NCI-H2171 treated with DMSO at 0.1 percent for 48 hours (cell line): ENCODE measurements around the gene FAM186B.

Experiments used
- DNase-seq: peaks from one replicate; lab custom pipeline; 2025; lab: John Stamatoyannopoulos, UW

The FAM186B gene

DNA sequence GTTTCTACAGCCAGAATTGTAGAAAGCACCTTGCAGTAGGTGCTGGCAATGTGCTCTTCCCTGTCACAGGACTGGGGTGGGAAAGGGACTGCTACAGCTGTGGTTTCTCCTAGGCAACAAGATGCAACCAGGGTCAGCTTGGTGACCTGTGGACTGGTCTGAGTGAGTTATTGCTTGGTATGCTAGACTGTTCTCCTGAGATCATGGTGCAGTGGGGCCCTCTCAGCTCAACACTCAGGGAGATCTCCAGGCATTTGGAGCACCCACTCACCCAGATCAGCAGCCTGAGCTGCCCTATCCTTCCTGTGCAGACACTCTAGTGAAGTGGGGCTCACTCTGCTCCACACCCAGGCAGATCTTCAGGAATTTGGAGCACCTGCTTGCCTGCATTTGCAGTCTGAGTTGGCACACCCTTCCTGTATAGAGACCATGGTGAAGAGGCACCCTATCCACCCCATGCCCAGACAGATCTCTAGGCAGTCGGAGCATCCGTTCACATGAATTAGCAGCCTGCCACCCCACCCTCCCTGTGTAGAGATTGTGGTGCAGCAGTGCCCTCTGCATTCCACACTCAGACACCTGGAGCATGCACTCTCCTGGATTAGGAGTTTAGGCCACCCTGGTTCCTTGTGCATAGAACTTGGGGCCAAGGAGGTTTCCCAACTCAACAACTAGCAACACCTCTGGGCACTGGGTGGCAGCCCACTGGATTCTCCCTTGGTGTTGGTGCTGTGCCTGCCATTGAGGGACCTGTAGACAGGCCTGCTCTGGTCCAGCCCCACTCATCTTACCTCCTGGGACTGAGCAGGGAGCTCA lies 3.8 kb upstream of the FAM186B start:
- no peak for DNase-seq

DNA sequence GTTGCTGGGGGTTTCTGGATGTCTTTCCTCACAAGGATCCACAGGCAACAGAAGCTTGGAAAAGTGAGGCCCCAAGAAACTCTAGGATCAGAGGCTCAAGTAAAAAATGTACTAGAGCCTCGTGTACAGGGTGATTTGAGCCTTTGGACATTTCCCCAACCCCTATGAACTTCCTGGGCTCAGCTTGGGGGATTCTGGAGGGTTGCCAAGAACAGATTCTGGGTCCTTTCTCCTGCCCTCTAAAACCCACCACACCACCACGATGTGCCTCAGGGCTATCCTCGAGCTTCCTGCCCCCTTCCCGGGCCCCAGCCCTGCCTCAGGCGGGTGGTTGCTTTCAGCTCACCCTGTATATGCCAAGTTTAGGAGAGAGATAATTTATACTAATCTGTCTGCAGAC lies 583 bp downstream of the FAM186B start:
- no peak for DNase-seq

DNA sequence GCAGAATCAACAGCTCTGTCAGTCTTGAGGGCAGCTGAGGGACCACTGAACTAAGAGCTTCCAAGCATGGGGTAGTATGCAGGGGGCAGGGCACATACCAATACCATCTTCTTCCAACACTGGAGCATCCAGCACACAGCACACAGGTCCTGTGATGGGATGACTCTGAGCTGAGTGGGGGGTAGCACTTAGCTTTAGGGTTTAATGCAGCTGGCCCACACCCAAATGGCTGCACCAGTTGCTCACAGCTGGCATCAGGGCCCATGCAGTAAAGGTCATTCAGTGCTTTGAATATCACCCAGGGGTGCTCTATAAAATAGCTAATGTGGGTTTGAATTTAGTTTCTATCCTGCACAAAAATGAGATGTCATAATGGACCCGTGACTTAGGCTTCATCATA lies 1.7 kb downstream of the FAM186B start:
- no peak for DNase-seq

DNA sequence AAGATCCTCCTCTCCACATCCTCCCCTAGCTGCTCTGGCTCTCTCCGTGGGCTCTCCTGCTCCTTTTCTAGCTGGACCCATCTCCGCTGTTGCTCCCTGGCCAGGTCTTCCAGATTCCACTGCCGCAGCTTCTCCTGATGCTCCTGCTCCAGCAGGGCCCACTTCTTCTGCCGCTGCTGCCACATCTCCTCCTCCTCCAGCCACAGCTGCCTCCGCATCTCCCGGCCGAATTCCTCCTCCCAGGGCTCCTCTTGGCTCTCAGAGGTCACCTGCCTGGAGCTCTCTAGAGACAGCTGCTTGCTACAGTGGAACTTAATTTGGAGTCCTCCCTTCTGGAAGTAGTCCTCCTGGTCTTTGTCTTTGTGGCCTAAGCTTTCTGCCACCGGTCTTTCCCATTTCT lies 5.5 kb downstream of the FAM186B start:
- DNase-seq, result no peak

DNA sequence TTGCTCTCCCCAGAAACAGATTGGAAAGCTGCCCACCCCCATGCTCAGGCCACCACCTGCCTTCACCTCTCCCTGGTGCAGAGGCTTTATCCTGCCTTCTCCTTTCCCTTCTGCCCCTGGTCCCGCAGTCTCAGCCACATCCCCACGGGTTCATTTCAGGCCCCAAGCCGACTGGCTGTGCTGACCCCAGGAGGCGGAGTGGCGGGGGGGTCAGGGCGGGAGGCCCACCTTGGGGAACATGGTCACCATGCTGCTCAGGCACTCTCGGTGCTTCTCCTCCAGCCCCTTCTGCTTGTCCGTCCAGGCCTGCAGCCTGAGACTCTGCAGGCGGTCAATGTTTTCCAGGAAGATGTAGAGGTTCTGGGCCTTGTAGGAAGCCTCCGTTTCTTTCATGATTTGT lies 6.9 kb downstream of the FAM186B start:
- no peak for DNase-seq

DNA sequence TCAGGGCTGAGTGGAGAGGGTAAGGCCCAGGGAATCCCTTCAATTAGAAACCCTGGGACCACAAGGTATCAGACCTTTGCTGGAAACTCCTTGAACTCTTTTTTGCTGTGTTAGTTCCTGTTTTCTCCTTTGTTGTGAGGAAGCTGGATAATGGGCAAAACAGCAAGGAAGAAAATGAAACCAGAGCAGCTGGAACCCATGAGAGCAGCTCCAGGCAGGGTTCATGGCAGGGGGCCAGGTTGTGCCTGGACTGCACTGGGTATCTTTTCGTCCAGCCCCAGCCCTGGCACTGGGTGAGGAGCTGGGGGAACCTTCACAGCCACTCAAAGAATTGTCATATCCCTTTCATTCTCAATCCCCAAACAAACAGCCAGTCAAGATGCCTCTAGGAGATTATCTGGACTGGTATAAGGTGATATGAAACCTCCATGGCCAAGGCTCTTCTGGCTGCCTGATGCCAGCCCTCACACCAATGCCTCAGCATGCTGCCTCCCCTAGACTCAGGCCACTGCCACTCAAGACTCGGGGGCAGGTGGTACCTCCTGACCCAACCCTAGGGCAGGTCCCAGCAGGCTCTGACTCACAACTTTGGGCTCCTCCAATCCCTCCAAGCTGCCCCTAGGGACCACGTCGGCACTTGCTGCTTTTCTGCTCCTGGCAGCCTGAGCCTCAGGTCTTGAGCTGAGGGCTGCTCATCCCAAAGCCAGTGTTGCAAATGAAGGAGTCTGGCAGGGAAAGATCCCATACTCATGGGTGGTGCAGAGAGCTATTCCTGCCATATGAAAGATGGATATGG lies 16.5 kb downstream of the FAM186B start:
- peak; percentile 61 for DNase-seq

DNA sequence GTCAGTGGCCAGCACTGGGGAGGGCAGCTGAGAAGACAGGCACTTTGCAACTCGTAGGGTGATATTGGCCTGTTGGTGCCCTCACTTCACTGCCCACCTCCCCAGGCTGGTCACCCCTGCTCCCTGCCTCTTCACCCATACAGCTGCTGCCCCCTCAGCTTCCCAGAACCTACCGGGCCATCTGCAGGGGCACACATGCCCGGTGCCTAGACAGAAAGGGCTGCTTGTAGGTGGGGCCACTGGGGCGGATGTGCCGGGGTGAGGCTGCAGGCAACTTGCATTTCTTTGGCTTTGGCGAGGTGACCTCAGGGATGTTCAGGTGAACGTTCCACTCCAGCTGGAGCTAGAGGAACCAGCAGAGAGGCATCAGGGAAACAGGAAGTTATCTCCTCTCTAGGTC lies 17.2 kb downstream of the FAM186B start:
- no peak for DNase-seq

DNA sequence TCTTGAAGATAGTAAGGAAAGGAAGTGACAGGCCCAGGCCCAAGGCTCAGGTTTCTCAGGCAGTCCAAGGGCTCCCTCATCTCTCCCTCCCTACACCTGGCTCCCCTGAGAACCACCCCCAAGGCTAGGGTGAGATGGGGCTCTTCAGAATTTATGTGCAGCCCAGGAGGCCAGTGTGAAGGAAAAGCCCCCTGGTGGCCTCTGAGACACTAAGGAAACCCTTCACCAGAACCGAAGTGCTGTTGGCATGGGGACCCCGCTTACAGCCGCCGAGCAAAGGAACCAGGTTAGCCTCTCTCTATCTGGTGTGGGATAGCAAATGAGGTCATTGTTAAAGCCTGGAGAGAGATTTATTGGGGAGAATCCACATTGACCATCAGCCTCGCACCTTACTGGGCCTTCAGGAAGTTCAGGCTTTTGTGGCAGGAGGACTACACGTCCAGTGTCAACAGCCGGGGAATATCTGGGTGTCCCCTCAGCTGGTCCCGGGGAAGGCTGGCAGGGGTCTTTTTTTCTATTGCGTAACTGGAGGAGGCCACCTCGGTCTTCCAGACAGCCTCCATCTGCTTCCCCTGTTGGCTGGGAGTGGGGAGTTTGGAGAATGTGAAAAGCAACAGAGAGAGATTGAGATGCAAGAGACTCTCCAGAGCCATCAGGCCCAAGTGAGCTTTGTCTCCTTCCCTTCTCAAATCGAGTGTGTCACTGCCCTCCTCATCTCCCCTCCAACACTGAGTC lies 18.1 kb downstream of the FAM186B start:
- no peak for DNase-seq

DNA sequence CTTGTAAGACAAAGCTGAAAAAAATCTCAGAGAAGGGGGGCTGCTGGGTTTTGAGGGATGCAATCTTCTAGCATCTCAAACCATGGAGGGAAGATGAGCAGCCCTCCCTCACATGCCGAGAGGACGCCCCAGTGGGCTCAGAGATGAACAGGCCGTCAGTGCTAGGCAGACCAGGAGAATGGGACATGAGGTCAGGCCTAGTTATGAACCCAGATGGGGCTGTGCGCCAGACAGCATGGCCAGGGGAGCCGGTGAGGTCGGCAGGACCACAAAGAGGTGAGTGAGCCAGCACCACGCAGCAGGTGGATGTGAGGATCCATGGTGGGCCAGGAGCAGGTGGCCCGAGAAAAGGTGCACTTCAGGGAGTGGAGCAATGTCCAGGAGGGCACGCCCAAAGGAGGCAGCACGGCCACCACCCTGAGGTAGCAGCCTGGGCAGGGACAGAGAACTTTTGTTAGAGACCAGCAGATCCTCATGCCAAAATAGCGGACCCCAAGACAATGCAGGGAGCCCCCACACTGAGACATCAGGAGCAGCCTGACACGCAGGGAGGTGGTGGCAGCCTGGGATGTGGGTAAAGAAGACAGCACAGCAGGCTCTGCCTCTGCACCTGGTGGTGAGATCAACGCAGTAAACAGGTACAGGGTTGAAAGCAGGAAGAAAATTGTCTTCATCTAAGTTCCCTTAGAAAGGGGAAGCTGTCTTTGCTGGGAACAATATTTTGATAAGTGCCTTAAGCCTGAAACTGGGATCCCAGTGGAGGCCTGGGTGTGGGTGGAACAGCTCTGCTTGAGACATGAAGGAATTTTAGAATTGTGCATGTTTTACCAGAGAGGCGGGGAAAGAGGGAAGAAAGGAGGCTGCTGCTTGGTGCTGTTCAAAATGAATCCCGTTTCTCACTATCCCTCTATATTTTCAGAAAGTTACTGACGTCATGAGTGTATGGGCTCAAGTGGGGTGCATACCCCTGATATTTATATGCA lies 19.7 kb downstream of the FAM186B start:
- DNase-seq, result no peak

DNA sequence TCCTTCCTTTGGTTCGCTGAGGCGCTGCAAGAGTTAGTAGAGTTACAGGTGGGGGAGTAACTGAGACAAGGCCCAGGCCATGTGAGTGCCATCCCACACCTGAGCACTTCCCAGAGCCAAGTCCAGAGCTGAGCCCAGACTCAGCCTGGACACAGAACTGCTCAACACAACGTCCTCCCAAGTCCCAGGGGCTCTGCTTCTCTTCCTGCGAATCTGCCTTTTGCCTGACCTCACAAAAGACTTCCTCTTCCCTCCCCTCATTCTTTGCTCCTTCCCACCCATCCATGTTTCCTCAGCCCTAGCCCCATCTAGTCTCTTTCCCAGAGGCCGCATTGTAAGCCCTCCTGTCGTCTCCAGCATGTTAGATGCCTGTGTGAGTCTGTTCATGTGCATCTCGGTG lies 20.8 kb downstream of the FAM186B start:
- DNase-seq, result no peak

DNA sequence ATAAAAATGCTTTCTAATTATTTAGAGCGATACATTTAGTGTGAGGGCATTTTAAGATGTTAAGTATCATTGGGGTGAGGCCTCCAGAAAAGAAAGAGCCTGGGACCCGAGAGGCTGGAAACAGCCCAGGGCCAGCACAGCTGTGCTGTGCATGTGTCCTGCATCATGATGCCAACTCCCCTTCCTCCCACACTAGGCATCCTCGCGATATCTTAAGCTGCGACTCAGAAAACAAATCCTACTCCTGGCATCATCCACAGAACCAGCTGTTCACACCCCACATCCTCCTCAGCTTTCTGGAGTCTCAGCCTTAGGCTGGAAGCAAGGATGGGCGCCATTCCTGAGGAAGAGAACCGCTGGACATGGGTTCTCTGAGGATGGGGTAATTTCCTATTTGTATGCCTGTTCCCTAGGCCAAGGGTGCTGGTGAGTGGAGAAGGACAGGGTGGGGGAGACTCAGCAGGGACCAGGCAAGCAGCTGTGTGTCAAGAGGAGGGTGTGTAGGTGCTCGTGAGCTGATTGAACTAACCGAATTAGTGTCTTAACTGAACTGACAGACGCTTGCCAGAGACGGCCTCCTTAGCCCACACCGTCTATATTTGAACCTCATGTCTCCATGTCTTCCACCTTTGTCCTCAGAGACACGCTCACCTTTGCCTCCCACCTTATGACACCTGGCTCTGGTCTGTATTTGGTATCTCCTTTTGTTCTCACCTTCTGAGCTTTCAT lies 21.9 kb downstream of the FAM186B start:
- DNase-seq, result no peak

DNA sequence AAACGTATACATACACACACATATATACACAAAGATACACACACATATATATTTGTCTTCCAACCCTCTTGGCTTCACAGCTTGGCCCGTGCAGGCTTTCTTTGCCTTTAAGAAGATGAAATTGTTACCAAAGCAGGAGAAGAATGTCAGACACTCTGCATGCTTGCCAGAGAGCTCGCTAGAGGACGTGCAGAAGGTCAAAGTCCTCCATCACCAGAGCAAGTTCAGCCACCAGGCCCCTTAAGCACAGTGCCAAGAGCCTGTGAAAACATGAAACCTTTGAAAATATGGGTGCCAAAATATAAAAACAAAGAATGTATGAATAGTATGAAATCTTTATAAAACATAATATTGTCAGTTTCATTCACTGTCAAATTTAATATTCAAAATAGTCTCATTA lies 22.6 kb downstream of the FAM186B start:
- no peak for DNase-seq

DNA sequence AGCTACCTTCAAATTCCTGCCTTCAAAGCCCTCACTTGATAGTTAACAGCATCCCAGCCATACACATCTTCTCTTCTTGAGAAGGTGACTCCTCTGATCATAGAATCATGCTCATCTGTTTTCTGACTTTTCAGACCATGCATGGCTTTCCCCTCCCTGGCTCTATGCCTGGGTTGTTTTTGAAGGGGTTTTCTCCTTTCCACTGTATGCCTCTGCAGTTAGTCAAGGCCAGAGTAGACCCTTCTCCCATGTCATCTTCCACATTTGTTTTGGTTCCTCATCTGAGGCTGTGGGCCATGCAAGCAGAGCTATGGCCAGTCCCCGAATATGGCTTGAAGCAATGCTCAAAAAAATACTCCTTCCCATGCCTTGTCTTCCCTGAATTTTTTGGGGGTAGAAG lies 23.2 kb downstream of the FAM186B start:
- no peak for DNase-seq

DNA sequence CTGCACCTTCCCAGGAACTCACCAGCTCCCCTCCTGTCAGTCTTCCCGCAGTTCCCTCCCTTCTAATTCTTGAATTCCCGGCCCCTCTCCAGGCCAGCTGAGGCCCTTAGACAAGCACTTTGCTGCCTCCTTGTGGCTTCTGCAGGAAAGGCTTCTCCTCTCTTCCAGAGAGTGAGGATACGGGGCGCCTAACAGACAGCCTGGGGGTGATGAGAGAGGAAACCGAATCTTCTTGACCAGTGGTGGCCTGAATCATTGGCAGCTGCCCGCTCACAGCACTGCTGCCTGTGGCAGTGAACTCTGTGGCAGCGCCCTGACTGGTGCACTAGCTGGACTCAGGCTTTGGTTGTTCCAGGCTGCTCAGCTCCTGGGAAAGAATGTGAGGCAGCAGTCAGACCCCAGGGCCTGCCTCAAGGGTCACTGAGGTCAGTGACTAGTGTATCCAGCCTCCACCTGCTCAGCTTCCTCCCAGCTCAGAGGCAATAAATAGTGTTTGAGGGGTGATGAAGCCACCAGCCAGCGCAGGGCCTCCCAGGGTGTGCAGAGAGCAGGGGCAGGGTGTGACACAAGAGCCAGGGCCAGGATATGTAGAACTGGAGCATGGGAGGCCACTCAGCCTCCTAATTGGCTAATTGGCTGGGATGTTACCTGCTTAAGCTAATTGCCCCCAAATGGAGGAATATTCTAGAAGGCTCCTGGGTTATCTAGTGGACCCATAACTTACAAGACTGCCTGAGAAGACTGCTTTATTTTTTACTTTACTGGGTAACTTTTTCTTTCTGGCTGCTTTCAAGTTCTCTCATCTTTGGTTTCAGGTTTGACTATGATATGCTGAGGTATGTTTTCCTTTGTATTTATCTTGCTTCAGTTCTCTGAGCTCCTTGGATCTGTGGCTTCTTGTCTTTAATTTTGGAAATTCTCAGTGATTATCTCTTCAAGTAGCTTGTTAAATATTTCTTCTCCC lies 24.6 kb downstream of the FAM186B start:
- DNase-seq, result peak; percentile 80

DNA sequence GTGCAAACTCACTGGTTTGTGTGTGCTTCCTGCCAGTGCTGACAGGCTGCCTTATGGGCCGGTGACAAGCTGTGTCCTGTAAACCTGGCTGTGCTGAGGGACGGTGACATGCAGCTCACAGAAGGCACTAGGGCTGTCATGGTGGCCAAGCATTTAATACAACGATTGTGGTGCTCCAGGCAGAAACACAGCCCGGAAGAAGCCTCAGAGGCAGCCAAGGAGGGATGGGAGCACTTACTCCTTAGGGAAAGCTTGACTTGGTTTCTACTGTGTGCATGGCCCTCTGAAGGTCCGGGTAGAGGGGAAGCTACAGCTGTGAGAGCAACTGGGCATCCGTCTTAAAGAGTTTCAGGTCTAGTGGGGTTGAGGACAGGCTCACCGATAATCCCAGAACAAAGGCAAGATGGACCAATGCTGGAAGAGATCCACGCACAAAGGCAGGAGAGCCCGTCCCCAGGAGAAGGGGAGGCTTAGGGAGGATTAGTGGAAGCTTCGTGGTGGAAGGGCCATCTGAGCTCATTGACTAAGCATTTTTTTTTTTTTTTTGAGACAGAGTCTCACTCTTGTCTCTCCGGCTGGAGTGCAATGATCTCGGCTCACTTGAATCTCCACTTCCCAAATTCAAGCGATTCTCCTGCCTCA lies 26.8 kb downstream of the FAM186B start:
- DNase-seq, result no peak

DNA sequence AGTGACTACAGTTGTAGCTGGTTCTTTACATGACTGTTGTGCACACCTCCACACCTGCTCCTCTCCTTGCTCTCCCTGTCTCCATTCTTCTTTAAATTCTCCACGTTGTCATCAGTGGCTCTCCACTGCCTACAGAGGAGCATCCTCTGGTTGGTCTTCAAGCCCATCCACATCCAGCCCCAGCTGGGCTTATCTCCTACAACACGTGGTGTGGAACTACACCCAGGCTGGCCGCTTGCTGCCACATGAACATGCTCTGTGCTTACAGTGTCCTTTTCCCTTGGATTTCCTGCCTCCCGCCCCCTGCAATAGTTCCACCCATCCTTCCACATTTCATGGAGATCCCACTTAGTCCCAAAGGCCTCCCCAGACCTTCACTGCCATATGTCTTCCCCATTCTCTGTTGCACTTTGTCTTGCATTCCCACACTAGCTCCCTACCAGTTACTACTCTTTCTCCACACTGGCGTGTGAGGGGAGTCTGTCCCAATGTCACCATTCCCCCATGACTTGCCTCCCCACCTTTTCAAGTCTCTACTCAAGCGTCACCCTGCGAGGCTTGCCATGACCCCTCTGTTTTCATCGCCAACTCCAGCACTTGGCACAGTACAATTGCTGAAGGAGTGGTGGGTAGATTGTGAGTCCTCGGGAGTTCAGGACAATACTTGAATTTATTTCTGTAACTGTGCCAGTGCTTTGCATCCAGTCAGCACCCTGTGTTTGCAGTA lies 27.7 kb downstream of the FAM186B start:
- DNase-seq, result no peak

DNA sequence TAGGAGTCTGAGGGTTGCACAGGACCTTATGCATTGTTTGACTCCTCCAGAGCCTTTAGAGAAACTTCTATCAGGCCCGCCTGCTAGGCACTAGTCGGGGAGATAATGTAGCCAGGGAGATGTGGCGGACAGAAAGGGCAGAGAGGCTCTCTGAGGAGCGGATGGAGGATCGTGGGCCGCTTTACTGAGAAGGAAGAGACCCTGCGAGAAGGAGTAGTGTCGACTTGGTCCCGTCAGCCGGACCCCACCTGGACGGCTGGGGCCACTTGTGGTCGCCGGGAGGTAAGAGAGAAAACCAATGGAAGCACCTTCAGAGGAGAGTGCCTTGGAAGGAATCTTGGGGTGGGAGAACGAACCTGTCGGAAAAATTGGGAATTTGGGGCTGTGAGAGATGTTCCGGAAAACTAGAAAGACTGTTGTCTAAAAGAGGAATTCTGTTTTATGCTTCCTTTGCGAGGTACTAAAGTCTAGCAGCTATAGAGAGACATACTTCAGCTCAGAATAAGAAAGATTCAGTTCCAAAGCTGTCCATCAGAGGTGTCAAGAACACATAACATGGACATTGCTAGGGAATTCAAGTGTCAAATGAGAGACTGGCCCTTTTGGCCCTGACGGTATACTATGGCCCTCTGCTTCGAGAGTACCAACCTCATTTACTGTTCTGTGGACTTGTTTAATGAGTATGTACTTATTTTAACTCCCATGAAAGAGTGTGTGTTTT lies 36.8 kb downstream of the FAM186B start:
- no peak for DNase-seq
